ENCODE results near the gene ITGB6.

The ITGB6 gene

GRCh38 chr2:160199683-160200389, at the start of gene ITGB6:
Gene ITGB6, minus strand, starts transcription at chr2:160200272. Its CDS starts 209 bp downstream, at chr2:160200063.
- H3K27ac ChIP-seq: peak within 1 kb of the TSS; percentile 40; the same call in 1 of the 2 replicates
- TF ChIP-seq CTCF (IDR thresholded peaks at IDR 0.05) (no peak), ZFX (IDR thresholded peaks at IDR 0.05; ENCODE audit: borderline replicate concordance) (no peak)

GRCh38 chr2:160247296-160248035, 47.4 kb upstream of the ITGB6 start:
- no peak overlapping the region for H3K27ac ChIP-seq
- TF ChIP-seq CTCF (IDR thresholded peaks at IDR 0.05) (no peak), ZFX (IDR thresholded peaks at IDR 0.05; ENCODE audit: borderline replicate concordance) (no peak)

- TF ChIP-seq ZFX (IDR thresholded peaks at IDR 0.05; ENCODE audit: borderline replicate concordance) (no peak), CTCF (IDR thresholded peaks at IDR 0.05) (no peak)
- no peak overlapping the region for H3K27ac ChIP-seq
Measured at GRCh38 chr2:160246356-160246755, 46.3 kb upstream of the ITGB6 start.

- no peak overlapping the region for H3K27ac ChIP-seq
- TF ChIP-seq CTCF (IDR thresholded peaks at IDR 0.05) (no peak), ZFX (IDR thresholded peaks at IDR 0.05; ENCODE audit: borderline replicate concordance) (no peak)
Measured at GRCh38 chr2:160245614-160246155, 45.6 kb upstream of the ITGB6 start.

- H3K27ac ChIP-seq: no peak overlapping the region
- no peak for TF ChIP-seq CTCF (IDR thresholded peaks at IDR 0.05)
- TF ChIP-seq ZFX (IDR thresholded peaks at IDR 0.05; ENCODE audit: borderline replicate concordance): no peak
Measured at GRCh38 chr2:160242893-160243564, 43.0 kb upstream of the ITGB6 start.

GRCh38 chr2:160241251-160242137, 41.4 kb upstream of the ITGB6 start:
- H3K27ac ChIP-seq: no peak overlapping the region

More at GRCh38 chr2:160241251-160242137, 41.4 kb upstream of the ITGB6 start:
- TF ChIP-seq ZFX (IDR thresholded peaks at IDR 0.05; ENCODE audit: borderline replicate concordance): no peak
- TF ChIP-seq CTCF (IDR thresholded peaks at IDR 0.05): no peak
